ENCODE measurements around the gene PHF11. TPM values are rescaled to one million over a fixed set of nuclear protein-coding genes. Genes with fewer than 3 reads are reported as not detected.

PHF11 gene
- total and polyA plus RNA-seq, 2 donors (not counting 3 experiments of a cell fraction or from before 2014, with no cell fraction given), result 12.9 to 32.4 TPM

DNA sequence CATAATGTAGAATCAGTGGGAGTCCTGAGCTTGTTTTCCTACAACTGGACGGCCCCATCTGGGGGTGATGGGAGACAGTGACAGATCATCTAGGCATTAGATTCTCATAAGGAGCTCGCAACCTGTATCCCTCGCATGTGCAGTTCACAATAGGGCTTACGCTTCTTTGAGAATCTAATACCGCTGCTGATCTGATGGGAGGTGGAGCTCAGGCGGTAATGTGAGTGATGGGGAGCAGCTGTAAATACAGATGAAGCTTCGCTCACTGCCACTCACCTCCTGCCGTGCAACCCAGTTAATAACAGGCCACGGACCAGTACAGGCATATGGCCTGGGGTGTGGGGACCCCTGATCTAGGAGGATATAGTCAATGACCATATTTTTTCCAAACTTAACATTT, 50.8 kb downstream of the PHF11 start:
- Histone ChIP-seq H3K9me3 (replicated peaks; ENCODE audit: control insufficient read depth, insufficient read depth, low read length) (no peaks in the 10 kb centered on the region), H3K79me2 (ENCODE audit: control insufficient read depth, insufficient read depth, low read length) (no peaks in the 10 kb centered on the region), H3K4me1 (ENCODE audit: control insufficient read depth, extremely low read depth, insufficient read depth, low read length) (no peaks in the 10 kb centered on the region), H3K27ac (ENCODE audit: insufficient read depth, low read depth, low read length) (no peak overlapping the region), H3K9me1 (replicated peaks; ENCODE audit: control insufficient read depth, extremely low read depth, insufficient read depth, low read length) (no peaks in the 10 kb centered on the region), H3K36me3 (ENCODE audit: control insufficient read depth in 2 of 2, extremely low read depth in 1 of 2, insufficient read depth in 2 of 2, low read length in 2 of 2) (peaks cover 11 to 12% of the 10 kb centered on the region in 2 experiments), H3K9ac (replicated peaks; ENCODE audit: extremely low read depth, insufficient read depth, low read length) (no peak overlapping the region), H2AFZ (ENCODE audit: low read depth, low read length) (no peak overlapping the region), H4K20me1 (replicated peaks; ENCODE audit: control insufficient read depth, extremely low read depth, insufficient read depth, low read length) (no peaks in the 10 kb centered on the region), H3K4me2 (ENCODE audit: insufficient read depth, low read length) (no peak overlapping the region), H3K27me3 (ENCODE audit: control insufficient read depth in 2 of 2, insufficient read depth in 2 of 2, low read length in 2 of 2) (no peaks in the 10 kb centered on the region), H3K4me3 (replicated peaks in 1 of 3; ENCODE audit: insufficient read depth in 1 of 3, low read depth in 1 of 3, low read length in 3 of 3) (no peak overlapping the region)
- ChIA-PET POLR2A (no interaction called here), CTCF (interaction anchor here (1.3 kb wide), 1 partner anchor 8 kb away, joined by 4 read pairs; no protein-coding TSS in a partner anchor)
- FAIRE-seq (no peak), DNase-seq (ENCODE audit: low read depth, low spot score) (no peak)
- no TSS peak for BruUV-seq (replicated peaks)
- TF ChIP-seq, protein P1, sequence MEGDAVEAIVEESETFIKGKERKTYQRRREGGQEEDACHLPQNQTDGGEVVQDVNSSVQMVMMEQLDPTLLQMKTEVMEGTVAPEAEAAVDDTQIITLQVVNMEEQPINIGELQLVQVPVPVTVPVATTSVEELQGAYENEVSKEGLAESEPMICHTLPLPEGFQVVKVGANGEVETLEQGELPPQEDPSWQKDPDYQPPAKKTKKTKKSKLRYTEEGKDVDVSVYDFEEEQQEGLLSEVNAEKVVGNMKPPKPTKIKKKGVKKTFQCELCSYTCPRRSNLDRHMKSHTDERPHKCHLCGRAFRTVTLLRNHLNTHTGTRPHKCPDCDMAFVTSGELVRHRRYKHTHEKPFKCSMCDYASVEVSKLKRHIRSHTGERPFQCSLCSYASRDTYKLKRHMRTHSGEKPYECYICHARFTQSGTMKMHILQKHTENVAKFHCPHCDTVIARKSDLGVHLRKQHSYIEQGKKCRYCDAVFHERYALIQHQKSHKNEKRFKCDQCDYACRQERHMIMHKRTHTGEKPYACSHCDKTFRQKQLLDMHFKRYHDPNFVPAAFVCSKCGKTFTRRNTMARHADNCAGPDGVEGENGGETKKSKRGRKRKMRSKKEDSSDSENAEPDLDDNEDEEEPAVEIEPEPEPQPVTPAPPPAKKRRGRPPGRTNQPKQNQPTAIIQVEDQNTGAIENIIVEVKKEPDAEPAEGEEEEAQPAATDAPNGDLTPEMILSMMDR (IDR thresholded peaks at IDR 0.05; ENCODE audit: extremely low read depth in 1 of 2, insufficient read depth in 1 of 2, low read depth in 1 of 2, low read length in 2 of 2), result no peak
- intact Hi-C loops (cut with micrococcal nuclease), result no loop called here
- dilution Hi-C loops (cut with MboI; ENCODE audit: extremely low pct_ligation_motif_present, low sequenced_read_pairs), result no loop called here

GRCh38 chr13:49549289-49549688, 53.5 kb downstream of the PHF11 start:
- no peak for DNase-seq (ENCODE audit: low read depth, low spot score)
- CTCF ChIA-PET, result no interaction called here
- intact Hi-C loops (cut with micrococcal nuclease), result no loop called here

More at GRCh38 chr13:49549289-49549688, 53.5 kb downstream of the PHF11 start:
- Histone ChIP-seq H3K79me2 (ENCODE audit: control insufficient read depth, insufficient read depth, low read length) (no peaks in the 10 kb centered on the region), H2AFZ (ENCODE audit: low read depth, low read length) (no peak overlapping the region), H3K27ac (ENCODE audit: insufficient read depth, low read depth, low read length) (no peak overlapping the region), H3K4me1 (ENCODE audit: control insufficient read depth, extremely low read depth, insufficient read depth, low read length) (no peaks in the 10 kb centered on the region), H3K9ac (replicated peaks; ENCODE audit: extremely low read depth, insufficient read depth, low read length) (no peak overlapping the region), H3K4me3 (replicated peaks in 1 of 3; ENCODE audit: insufficient read depth in 1 of 3, low read depth in 1 of 3, low read length in 3 of 3) (no peak overlapping the region), H3K9me3 (replicated peaks; ENCODE audit: control insufficient read depth, insufficient read depth, low read length) (no peaks in the 10 kb centered on the region), H3K27me3 (ENCODE audit: control insufficient read depth in 2 of 2, insufficient read depth in 2 of 2, low read length in 2 of 2) (no peaks in the 10 kb centered on the region), H4K20me1 (replicated peaks; ENCODE audit: control insufficient read depth, extremely low read depth, insufficient read depth, low read length) (no peaks in the 10 kb centered on the region), H3K36me3 (ENCODE audit: control insufficient read depth in 2 of 2, extremely low read depth in 1 of 2, insufficient read depth in 2 of 2, low read length in 2 of 2) (peaks cover 10 to 14% of the 10 kb centered on the region in 2 experiments), H3K9me1 (replicated peaks; ENCODE audit: control insufficient read depth, extremely low read depth, insufficient read depth, low read length) (no peaks in the 10 kb centered on the region), H3K4me2 (ENCODE audit: insufficient read depth, low read length) (no peak overlapping the region)
- TF ChIP-seq GATA2 (IDR thresholded peaks at IDR 0.05; ENCODE audit: insufficient read depth, insufficient read length, low read depth, low read length), result no peak
- TF ChIP-seq, protein P1 (IDR thresholded peaks at IDR 0.05; ENCODE audit: extremely low read depth in 1 of 2, insufficient read depth in 1 of 2, low read depth in 1 of 2, low read length in 2 of 2), result peak in 1 of 2 donors; percentile 3
- BruUV-seq (replicated peaks), result no TSS peak
- POLR2A ChIA-PET, result no interaction called here
- no peak for FAIRE-seq
- dilution Hi-C loops (cut with MboI; ENCODE audit: extremely low pct_ligation_motif_present, low sequenced_read_pairs), result no loop called here

Measured in endothelial cell of umbilical vein (primary cell).